Keratinocyte (primary cell): ENCODE results near the gene NHSL1. TPM values are rescaled to one million over a fixed set of nuclear protein-coding genes. Genes with fewer than 3 reads are reported as not detected.

Experiments
- DNase-seq: peaks from one replicate; pipeline ENCODE4 v3.0.0-alpha.2; 2011; ENCODE audit warnings: low read depth, missing footprints, low spot score
- FAIRE-seq: peaks from 2 replicates; lab custom pipeline; 2011; peaks lifted over from hg19 to GRCh38; lab: Jason Lieb, UNC
- H2AFZ ChIP-seq: 2 replicates; pipeline ENCODE4 v1.6.0; 2012; ENCODE audit warnings: low read length, control low read depth, inconsistent platforms; ENCODE audit not compliant: control insufficient read depth
- H3K27ac ChIP-seq: 2 replicates; pipeline ENCODE4 v1.5.1; 2011; ENCODE audit warnings: low read length; ENCODE audit not compliant: control insufficient read depth, insufficient read depth
- H3K27me3 ChIP-seq: 3 replicates; pipeline ENCODE4 v1.6.0; 2011; ENCODE audit warnings: low read length; ENCODE audit not compliant: control insufficient read depth, insufficient read depth; ENCODE audit errors: extremely low read depth
- H3K36me3 ChIP-seq, 2 experiments: 2 replicates in 1 of 2; 3 replicates in 1 of 2; pipeline ENCODE4 v1.5.1; 2011; ENCODE audit warnings: low read length in 2 of 2, mild to moderate bottlenecking in 1 of 2; ENCODE audit not compliant: control insufficient read depth in 2 of 2, insufficient read depth in 2 of 2; ENCODE audit errors: extremely low read depth in 1 of 2
- H3K4me1 ChIP-seq: 3 replicates; pipeline ENCODE4 v1.5.1; 2011; ENCODE audit warnings: low read length; ENCODE audit not compliant: control insufficient read depth, insufficient read depth; ENCODE audit errors: extremely low read depth
- H3K4me2 ChIP-seq: 3 replicates; pipeline ENCODE4 v1.6.0; 2011; ENCODE audit warnings: low read depth, low read length; ENCODE audit not compliant: control insufficient read depth, insufficient read depth; ENCODE audit errors: extremely low read depth
- H3K4me3 ChIP-seq, 3 experiments: fragments of 200-600 bp in 1 of 3; sonication (generic) in 1 of 3; 2 replicates in 2 of 3; 3 replicates in 1 of 3; pipeline ENCODE4 v1.5.1; 2011 to 2016; ENCODE audit warnings: low read length in 3 of 3, mild to moderate bottlenecking in 3 of 3, control low read depth in 2 of 3, inconsistent platforms in 1 of 3, low read depth in 1 of 3, mixed read lengths in 1 of 3, mixed run types in 1 of 3, moderate library complexity in 1 of 3; ENCODE audit not compliant: control insufficient read depth in 2 of 3, insufficient read depth in 2 of 3; ENCODE audit errors: extremely low read depth in 1 of 3
- H3K79me2 ChIP-seq: 2 replicates; pipeline ENCODE4 v1.6.0; 2012; ENCODE audit warnings: low read length; ENCODE audit not compliant: control insufficient read depth, insufficient read depth
- H3K9ac ChIP-seq: 3 replicates; pipeline ENCODE4 v1.6.0; 2011; ENCODE audit warnings: low read length; ENCODE audit not compliant: control insufficient read depth, insufficient read depth; ENCODE audit errors: extremely low read depth
- H3K9me1 ChIP-seq: 3 replicates; pipeline ENCODE4 v1.6.0; 2011; ENCODE audit warnings: low read length; ENCODE audit not compliant: control insufficient read depth, insufficient read depth; ENCODE audit errors: extremely low read depth
- H3K9me3 ChIP-seq: 2 replicates; pipeline ENCODE4 v1.5.1; 2012; ENCODE audit warnings: low read depth, low read length; ENCODE audit not compliant: control insufficient read depth
- H4K20me1 ChIP-seq: 3 replicates; pipeline ENCODE4 v1.6.0; 2011; ENCODE audit warnings: low read length; ENCODE audit not compliant: control insufficient read depth, insufficient read depth; ENCODE audit errors: extremely low read depth
- CTCF ChIP-seq, 3 experiments: IDR thresholded peaks in 1 of 3; conservative IDR thresholded peaks in 1 of 3; optimal IDR thresholded peaks in 1 of 3; 2 replicates in 2 of 3; 3 replicates in 1 of 3; pipeline versions ENCODE3 to v1.5.1; 2011; ENCODE audit warnings: low read length in 3 of 3, mild to moderate bottlenecking in 3 of 3, moderate library complexity in 2 of 3, control low read depth in 1 of 3, inconsistent platforms in 1 of 3; ENCODE audit not compliant: insufficient read depth in 2 of 3; ENCODE audit errors: extremely low read depth in 1 of 3
- EZH2 ChIP-seq: IDR thresholded peaks from one replicate; pipeline ENCODE4 v1.6.1; 2012; ENCODE audit warnings: inconsistent platforms, mild to moderate bottlenecking, low read length, moderate library complexity
- dilution Hi-C: fragments of 300-500 bp; cut with MboI; formaldehyde crosslinking; loops from one replicate; pipeline ENCODE4 v1.7.0; 2020; ENCODE audit warnings: low sequenced_read_pairs; ENCODE audit not compliant: extremely low pct_ligation_motif_present
- polyA plus RNA-seq, 5 experiments: library from polyadenylated mRNA; depleted of rRNA in 3 of 5; stranded (reverse) in 3 of 5; stranded (forward) in 1 of 5; unstranded in 1 of 5; fragments of >200 nt; gene quantifications; 1 replicate in 1 of 5; 2 replicates in 3 of 5; 3 replicates in 1 of 5; pipeline versions ENCODE4 v1.2.1 to v1.2.3, GENCODE V29; 2011 to 2012; ENCODE audit warnings: missing spikeins in 2 of 5, low read depth in 1 of 5, low replicate concordance in 1 of 5

NHSL1 gene
- polyA plus RNA-seq, 1 donor (not counting 4 experiments of a cell fraction or from before 2014, with no cell fraction given) = 11.8 TPM

- peaks cover 35% of the 10 kb centered on the region for H3K4me1 ChIP-seq
- no peak overlapping the region for H3K4me2 ChIP-seq
- H3K9me1 ChIP-seq = peaks cover 2% of the 10 kb centered on the region
- no peak for TF ChIP-seq EZH2
- no peak for TF ChIP-seq CTCF (optimal IDR thresholded peaks at IDR 0.05 in 1 of 3, IDR thresholded peaks at IDR 0.05 in 1 of 3, conservative IDR thresholded peaks at IDR 0.05 in 1 of 3; ENCODE audit: extremely low read depth in 1 of 3, insufficient read depth in 2 of 3, low read length in 3 of 3)
- H4K20me1 ChIP-seq = no peaks in the 10 kb centered on the region
- H3K27ac ChIP-seq = no peak overlapping the region
- dilution Hi-C loops = no loop called here
- no peak overlapping the region for H2AFZ ChIP-seq
- FAIRE-seq (no peak), DNase-seq (no peak)
- peaks cover 4 to 8% of the 10 kb centered on the region in 2 experiments for H3K36me3 ChIP-seq
- no peak overlapping the region for H3K4me3 ChIP-seq
- no peaks in the 10 kb centered on the region for H3K27me3 ChIP-seq
- H3K9ac ChIP-seq = no peak overlapping the region
- no peaks in the 10 kb centered on the region for H3K9me3 ChIP-seq
- H3K79me2 ChIP-seq = peaks cover 33% of the 10 kb centered on the region
Observed at GRCh38 chr6:138484018-138484731, 15.1 kb downstream of the NHSL1 start.

DNA sequence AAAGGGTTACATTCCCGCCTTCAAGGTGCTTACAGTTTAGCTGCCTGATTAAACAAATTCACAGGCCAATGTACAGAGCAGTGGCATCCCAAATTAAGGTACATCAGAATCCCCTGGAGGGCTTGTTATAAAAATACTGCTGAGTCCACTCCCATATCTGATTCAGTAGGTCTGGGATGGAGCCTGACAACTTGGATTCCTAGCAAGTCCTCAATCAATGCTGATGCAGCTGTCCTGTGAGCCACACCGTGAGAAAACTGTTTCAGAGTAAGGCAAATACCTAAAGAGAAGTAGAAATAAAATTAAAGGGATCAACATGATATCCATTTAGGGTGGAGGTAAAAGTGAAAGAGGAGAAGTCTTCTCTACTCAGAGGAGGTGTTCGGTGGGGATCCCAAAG, 16.5 kb downstream of the NHSL1 start:
- no peaks in the 10 kb centered on the region for H3K27me3 ChIP-seq
- no peak overlapping the region for H2AFZ ChIP-seq
- peaks cover 29% of the 10 kb centered on the region for H3K79me2 ChIP-seq
- DNase-seq (no peak), FAIRE-seq (no peak)
- H3K9me3 ChIP-seq = no peaks in the 10 kb centered on the region
- H3K4me1 ChIP-seq = peaks cover 39% of the 10 kb centered on the region
- dilution Hi-C loops = no loop called here
- no peak overlapping the region for H3K4me2 ChIP-seq
- H3K4me3 ChIP-seq = no peak overlapping the region
- H3K27ac ChIP-seq = no peak overlapping the region
- H3K9me1 ChIP-seq = peaks cover 2% of the 10 kb centered on the region
- no peak overlapping the region for H3K9ac ChIP-seq
- TF ChIP-seq CTCF (optimal IDR thresholded peaks at IDR 0.05 in 1 of 3, IDR thresholded peaks at IDR 0.05 in 1 of 3, conservative IDR thresholded peaks at IDR 0.05 in 1 of 3; ENCODE audit: extremely low read depth in 1 of 3, insufficient read depth in 2 of 3, low read length in 3 of 3) = no peak
- no peak for TF ChIP-seq EZH2
- peaks cover 4 to 8% of the 10 kb centered on the region in 2 experiments for H3K36me3 ChIP-seq
- H4K20me1 ChIP-seq = no peaks in the 10 kb centered on the region
